Stimulated activated naive CD8-positive, alpha-beta T cell treated with anti-CD3 and anti-CD28 coated beads, Interleukin-15, amount 100 ng/mL, for 72 hours (primary cell): Measurements from ENCODE around the gene BACH2.
A peak's percentile ranks its signal among the peaks of the same experiment; 100 is the strongest.

Experiments
- ATAC-seq: fragments of 150-1000 bp; cut with Tn5 transposase; 2 replicates; pipeline ENCODE4 v1.10.0; 2021; ENCODE audit warnings: mild to moderate bottlenecking, moderate library complexity
- DNase-seq, 2 donors: peaks; one replicate each; pipeline ENCODE4 v3.0.0; 2021 to 2022
- H3K27ac Mint-ChIP-seq, 2 donors: one replicate each; pipeline ENCODE4 v1.8.0; 2022; ENCODE audit warnings: mild to moderate bottlenecking in 2 of 2, mixed read lengths in 2 of 2, moderate library complexity in 2 of 2
- H3K27me3 Mint-ChIP-seq: one replicate; pipeline ENCODE4 v1.8.0; 2022; ENCODE audit warnings: mixed read lengths
- H3K4me1 Mint-ChIP-seq: one replicate; pipeline ENCODE4 v1.8.0; 2022; ENCODE audit warnings: mild to moderate bottlenecking, mixed read lengths
- H3K4me3 Mint-ChIP-seq, 2 donors: one replicate each; pipeline ENCODE4 v1.8.0; 2022; ENCODE audit warnings: mild to moderate bottlenecking in 2 of 2, mixed read lengths in 2 of 2, moderate library complexity in 1 of 2
- H3K9me3 Mint-ChIP-seq, 2 donors: one replicate each; pipeline ENCODE4 v1.8.0; 2022; ENCODE audit warnings: mixed read lengths in 2 of 2

Gene BACH2

GRCh38 chr6:90184334-90185298 is 112.0 kb downstream of the BACH2 start:
- DNase-seq: no peak
- peak overlapping the region; percentile 73 to 78 for H3K4me3 Mint-ChIP-seq

DNA sequence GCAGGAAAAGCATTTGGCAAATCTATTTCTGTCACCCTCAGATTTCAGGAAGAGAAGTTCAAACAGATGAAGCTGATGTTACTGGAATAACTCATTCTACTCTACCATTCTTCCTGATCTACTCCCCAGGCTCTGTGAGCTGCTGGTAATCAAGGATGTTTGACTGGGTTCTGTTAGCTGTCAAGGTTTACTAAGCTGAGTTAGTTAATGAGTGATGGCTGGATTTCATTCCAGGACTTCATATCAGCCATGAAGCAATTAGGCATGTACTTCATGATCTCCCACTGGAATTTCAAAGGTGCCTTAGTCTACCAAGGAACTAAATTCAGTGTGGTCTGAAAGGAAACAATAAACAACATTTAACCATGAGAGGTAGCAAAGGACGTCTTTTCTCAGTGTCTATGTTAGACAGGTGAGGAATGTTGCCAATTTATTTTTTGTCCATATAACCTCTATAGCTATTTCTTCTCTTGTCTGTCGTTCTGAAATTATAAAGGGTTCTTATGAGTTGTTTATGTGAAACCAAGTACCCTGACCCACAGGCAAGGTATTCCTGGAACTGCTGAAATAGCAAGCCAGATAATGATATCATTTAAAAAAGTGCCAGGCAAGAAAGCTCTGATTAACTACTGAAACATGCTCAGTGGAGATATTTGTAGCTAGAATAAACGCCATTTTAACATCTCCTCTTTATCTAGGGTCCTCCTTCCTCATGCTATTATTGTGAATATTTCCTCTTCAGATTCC is 112.9 kb downstream of the BACH2 start:
- H3K27me3 Mint-ChIP-seq: no peaks in the 10 kb centered on the region
- peak overlapping the region; percentile 73 to 78 for H3K4me3 Mint-ChIP-seq
- H3K4me1 Mint-ChIP-seq: peaks cover 73% of the 10 kb centered on the region
- ATAC-seq (no peak), DNase-seq (no peak)
- H3K9me3 Mint-ChIP-seq: no peaks in the 10 kb centered on the region
- H3K27ac Mint-ChIP-seq: peak overlapping the region; percentile 86 to 95

More at GRCh38 chr6:90184334-90185298, 112.0 kb downstream of the BACH2 start:
- peaks cover 76% of the 10 kb centered on the region for H3K4me1 Mint-ChIP-seq
- no peak for ATAC-seq
- no peaks in the 10 kb centered on the region for H3K9me3 Mint-ChIP-seq
- no peaks in the 10 kb centered on the region for H3K27me3 Mint-ChIP-seq
- peak overlapping the region; percentile 83 to 95 for H3K27ac Mint-ChIP-seq

GRCh38 chr6:90180526-90180925 is 116.1 kb downstream of the BACH2 start:
- no peak for ATAC-seq
- DNase-seq: no peak
- no peaks in the 10 kb centered on the region for H3K9me3 Mint-ChIP-seq
- H3K27ac Mint-ChIP-seq: no peak overlapping the region
- no peak overlapping the region for H3K4me3 Mint-ChIP-seq
- H3K27me3 Mint-ChIP-seq: no peaks in the 10 kb centered on the region
- peaks cover 78% of the 10 kb centered on the region for H3K4me1 Mint-ChIP-seq

DNA sequence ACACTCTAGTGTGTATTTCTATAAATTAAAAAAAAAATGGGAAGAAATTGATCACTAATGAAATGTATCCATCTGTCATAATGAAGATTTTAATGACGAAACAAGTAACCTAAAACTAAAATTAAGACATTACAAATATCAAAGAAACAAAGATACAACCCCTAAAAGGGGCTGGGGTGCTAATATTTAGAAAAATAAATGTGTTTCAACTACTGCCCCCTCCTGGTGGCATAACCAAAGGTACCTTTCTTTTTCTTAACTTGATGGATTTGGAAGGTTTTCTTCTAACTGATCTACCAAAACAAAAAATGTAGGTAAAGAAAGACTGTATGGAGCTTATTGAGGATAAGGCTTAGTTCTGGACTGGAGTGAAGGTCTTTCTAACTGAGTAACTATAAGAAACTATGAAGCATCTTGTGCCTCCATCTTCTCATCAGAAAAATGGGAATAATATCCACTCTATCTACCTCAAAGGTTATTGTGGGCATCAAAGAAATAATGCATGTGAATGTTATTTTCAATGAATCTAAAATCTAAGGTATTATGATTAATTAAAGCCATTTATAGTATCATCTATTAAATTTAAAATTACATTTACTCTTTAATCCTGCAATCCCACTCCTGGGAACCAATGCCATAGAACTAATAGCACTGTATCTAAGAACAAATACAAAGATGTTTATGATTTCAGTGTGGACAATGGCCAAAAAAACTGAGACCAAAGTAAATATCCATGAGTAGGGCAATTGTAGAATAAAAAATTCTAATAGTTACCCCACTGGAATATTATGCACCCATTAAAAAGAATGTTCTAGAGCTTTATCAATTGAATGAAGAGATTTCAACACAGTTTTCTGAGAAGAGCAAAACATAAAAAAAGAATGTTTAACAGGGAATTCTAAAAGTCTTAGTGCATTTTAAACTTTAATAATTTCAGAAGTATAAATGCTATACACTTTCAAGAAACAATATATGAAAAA is 117.2 kb downstream of the BACH2 start:
- Mint-ChIP-seq H3K9me3 (no peaks in the 10 kb centered on the region), H3K27me3 (no peaks in the 10 kb centered on the region), H3K27ac (peak overlapping the region in 1 of 2 donors; percentile 5), H3K4me1 (peaks cover 78% of the 10 kb centered on the region), H3K4me3 (no peak overlapping the region)
- DNase-seq (no peak), ATAC-seq (no peak)

DNA sequence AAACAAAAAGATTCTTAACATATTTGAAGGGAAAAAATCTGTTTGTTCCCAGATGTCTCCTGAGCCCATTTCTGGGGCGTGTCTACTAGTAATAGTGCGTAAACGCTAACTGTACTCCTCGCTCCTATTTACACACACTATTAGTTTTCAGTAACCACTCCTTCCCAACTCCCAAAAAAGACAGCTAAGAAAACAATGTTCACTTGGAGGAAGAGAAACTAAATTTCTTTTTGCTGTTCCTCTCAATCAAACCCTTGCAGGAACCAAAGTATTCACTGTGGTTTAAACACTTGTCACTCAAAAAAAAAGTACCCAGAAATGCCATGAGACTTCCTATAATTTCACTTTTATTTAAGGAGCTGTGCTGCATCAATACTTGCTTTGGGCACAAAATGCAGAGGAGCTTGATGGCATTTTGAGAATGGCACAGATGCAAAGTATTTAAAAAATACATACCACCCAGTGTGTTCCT is 118.2 kb downstream of the BACH2 start:
- Mint-ChIP-seq H3K4me1 (peaks cover 73% of the 10 kb centered on the region), H3K4me3 (peak overlapping the region; percentile 58 to 81), H3K9me3 (no peaks in the 10 kb centered on the region), H3K27ac (peak overlapping the region; percentile 13 to 78), H3K27me3 (no peaks in the 10 kb centered on the region)
- ATAC-seq (no peak), DNase-seq (no peak)

GRCh38 chr6:90177544-90178383 is 118.9 kb downstream of the BACH2 start:
- H3K27ac Mint-ChIP-seq: peak overlapping the region; percentile 13 to 78
- DNase-seq: no peak
- peak overlapping the region; percentile 58 to 81 for H3K4me3 Mint-ChIP-seq
- no peaks in the 10 kb centered on the region for H3K27me3 Mint-ChIP-seq
- H3K9me3 Mint-ChIP-seq: no peaks in the 10 kb centered on the region
- H3K4me1 Mint-ChIP-seq: peaks cover 73% of the 10 kb centered on the region
- ATAC-seq: peak; percentile 9

DNA sequence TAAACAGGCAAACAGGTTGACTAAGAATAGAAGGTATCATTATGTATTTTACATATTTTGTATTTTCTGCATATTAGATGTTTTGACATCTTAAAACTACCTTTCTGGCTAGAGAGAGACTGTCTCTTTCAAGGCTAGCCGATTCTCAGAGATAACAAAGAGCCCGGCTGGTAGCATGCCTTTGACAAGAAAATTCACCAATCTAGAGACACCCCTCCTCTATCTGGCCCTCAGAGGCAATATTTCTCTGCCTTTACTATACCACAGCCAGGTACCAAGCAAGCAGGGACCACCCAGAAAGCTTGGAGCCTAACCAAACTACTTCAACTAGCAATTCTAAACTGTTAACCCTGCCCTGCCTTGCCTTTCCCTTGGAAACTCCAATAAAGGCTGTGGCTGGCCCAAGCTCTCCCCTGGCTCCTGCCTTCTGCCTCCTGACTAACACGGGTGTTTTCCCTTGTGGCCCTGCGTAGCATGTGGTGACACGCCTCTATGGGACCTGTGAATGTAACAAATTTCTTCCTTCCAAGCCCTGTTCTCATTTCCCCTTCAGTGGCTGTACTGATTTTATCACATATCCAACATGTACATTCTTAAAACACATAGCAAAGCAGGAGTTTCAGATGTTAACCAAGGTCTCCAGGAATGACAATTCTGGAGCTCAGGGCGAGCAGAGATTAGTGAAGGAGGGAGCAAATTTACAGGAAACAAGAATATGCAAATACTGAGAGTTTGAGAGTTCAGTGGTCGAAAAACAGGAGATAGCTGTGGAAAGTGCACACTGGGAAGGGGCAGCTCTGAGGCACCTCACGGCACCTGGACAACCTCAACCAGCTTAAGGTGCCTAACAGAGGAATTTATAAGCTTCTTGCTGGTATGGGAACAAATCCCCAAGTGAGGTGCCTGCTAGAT is 120.8 kb downstream of the BACH2 start:
- Mint-ChIP-seq H3K27ac (peak overlapping the region; percentile 85 to 92), H3K9me3 (no peaks in the 10 kb centered on the region), H3K4me1 (peaks cover 74% of the 10 kb centered on the region), H3K4me3 (peak overlapping the region; percentile 61 to 76), H3K27me3 (no peaks in the 10 kb centered on the region)
- peak; percentile 55 to 74 for DNase-seq
- peak; percentile 95 for ATAC-seq

DNA sequence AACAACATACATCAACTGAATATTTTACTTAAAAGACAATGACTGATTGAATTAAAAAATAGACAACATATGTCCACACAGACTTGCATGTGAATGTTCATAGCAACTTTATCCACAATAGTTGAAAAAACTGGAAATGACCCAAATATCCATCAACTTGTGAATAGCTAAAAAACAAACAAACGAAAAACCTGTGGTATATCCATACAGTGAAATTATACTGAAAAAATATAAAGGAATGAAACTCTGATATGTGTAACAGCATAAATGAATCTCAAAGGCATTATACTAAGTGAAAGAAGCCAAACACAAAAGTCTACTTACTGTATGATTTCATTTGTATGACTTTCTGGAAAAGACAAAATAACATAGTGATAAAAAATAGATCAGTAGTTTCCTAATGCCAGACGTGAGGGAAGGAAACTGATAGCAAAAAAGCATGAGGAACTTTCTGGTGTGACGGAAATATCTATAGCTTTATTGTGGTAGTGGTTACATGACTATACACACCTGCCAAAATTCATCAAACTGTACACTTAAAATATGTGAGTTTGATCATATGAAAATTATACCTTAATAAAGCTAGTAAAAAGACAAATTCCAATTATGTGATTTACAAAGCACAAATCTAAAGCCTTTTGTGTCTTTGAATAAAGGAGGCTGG is 123.2 kb downstream of the BACH2 start:
- Mint-ChIP-seq H3K27me3 (no peaks in the 10 kb centered on the region), H3K4me3 (peak overlapping the region; percentile 42 to 70), H3K9me3 (no peaks in the 10 kb centered on the region), H3K4me1 (peaks cover 89% of the 10 kb centered on the region), H3K27ac (peak overlapping the region in 1 of 2 donors; percentile 44)
- ATAC-seq (no peak), DNase-seq (no peak)

DNA sequence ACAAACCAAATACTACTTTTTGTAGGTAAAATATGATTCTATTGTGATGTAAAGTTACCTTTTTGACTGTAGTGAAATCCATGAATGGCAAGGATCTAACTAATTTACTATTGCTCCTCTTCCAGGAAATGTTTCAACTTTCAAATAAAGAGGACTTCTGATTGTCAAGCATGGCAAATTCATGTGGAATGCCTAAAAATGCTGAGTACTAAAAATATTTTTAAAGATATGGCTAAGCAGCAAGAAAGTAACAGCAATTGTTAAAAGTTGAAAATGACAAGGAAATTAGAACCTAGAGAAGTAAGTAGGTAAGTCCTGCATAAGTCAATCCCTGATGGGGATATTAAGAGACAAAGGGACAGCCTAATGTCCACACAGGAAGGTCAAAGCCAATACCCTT is 126.0 kb downstream of the BACH2 start:
- DNase-seq: no peak
- Mint-ChIP-seq H3K4me1 (peaks cover 67% of the 10 kb centered on the region), H3K27me3 (no peaks in the 10 kb centered on the region), H3K9me3 (no peaks in the 10 kb centered on the region), H3K27ac (no peak overlapping the region), H3K4me3 (peak overlapping the region in 1 of 2 donors; percentile 44)
- no peak for ATAC-seq

- H3K4me3 Mint-ChIP-seq: peak overlapping the region in 1 of 2 donors; percentile 60
- H3K9me3 Mint-ChIP-seq: no peaks in the 10 kb centered on the region
- ATAC-seq (peak; percentile 80), DNase-seq (no peak)
- H3K4me1 Mint-ChIP-seq: peaks cover 64% of the 10 kb centered on the region
- peak overlapping the region; percentile 33 to 67 for H3K27ac Mint-ChIP-seq
- H3K27me3 Mint-ChIP-seq: no peaks in the 10 kb centered on the region
These were observed 127.3 kb downstream of the BACH2 start for GRCh38 chr6:90169374-90169773.

DNA sequence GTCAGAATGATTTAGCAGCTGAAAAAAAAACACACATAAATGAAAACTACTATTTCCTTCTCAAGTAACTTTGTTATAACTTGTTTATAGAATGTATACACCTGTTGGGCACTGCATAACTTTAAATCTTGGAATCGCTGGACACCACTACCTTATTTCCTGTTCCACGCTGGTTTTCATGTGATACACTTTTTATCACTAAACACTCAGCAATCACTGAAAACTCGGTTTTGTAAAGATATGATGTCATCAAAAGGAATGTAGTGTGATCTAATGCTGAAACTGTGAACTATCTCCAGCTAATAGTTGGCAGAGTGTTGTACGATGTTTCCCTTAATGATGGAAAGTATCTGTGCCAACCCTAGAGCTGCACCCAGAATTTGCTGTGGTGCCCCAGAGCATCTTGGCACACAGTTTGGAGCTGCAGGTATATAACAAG is 127.9 kb downstream of the BACH2 start:
- Mint-ChIP-seq H3K27me3 (no peaks in the 10 kb centered on the region), H3K4me3 (no peak overlapping the region), H3K9me3 (no peaks in the 10 kb centered on the region), H3K4me1 (peaks cover 69% of the 10 kb centered on the region), H3K27ac (peak overlapping the region; percentile 67 to 78)
- DNase-seq (no peak), ATAC-seq (peak; percentile 49)

GRCh38 chr6:90167514-90168379 is 128.9 kb downstream of the BACH2 start:
- Mint-ChIP-seq H3K9me3 (no peaks in the 10 kb centered on the region), H3K4me3 (no peak overlapping the region), H3K4me1 (peaks cover 68% of the 10 kb centered on the region), H3K27me3 (no peaks in the 10 kb centered on the region), H3K27ac (peak overlapping the region in 1 of 2 donors; percentile 12)
- ATAC-seq (no peak), DNase-seq (no peak)
